Ovary (tissue), 3 donors: Measurements from ENCODE around the gene LMNB1.

ENCODE experiments used
- EP300 ChIP-seq: sonication (generic); formaldehyde crosslinking; IDR thresholded peaks from one replicate; pipeline ENCODE4 v1.6.1; 2017; ENCODE audit warnings: antibody characterized with exemption
- POLR2A ChIP-seq: fragments of 450-650 bp; IDR thresholded peaks from one replicate; pipeline ENCODE4 v1.6.1; 2017; ENCODE audit warnings: antibody characterized with exemption, mild to moderate bottlenecking, moderate library complexity
- TF ChIP-seq, protein P1 (sequence below), 3 donors: fragments of 450-650 bp in 2 of 3; fragments of 200-600 bp in 1 of 3; IDR thresholded peaks; one replicate each; pipeline versions ENCODE4 v1.5.1 to v1.8.0; 2016 to 2022; ENCODE audit warnings: antibody characterized with exemption in 3 of 3, mild to moderate bottlenecking in 1 of 3
- donor health status: DM: no; HTN: no; CAD: no.

DNA sequence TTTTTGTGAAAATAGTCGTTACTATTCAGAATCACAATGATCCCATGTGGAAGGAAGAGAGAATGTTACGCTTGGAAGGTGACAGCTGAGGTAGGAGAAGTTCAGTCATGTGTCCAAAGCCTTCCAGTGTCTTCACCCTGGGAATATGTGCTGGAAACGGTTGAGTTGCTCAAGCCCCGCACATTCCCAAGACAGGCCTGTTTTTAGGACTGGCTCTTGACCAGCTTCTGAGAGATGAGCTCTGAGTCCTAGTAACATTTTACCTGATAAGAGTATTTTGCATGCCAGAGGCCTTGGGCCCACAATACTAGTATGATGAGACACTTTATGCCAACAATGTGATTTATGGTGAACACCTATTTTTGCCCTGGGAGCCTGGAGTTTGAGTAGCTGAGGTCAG, 101.7 kb downstream of the LMNB1 start:
- TF ChIP-seq, protein P1, sequence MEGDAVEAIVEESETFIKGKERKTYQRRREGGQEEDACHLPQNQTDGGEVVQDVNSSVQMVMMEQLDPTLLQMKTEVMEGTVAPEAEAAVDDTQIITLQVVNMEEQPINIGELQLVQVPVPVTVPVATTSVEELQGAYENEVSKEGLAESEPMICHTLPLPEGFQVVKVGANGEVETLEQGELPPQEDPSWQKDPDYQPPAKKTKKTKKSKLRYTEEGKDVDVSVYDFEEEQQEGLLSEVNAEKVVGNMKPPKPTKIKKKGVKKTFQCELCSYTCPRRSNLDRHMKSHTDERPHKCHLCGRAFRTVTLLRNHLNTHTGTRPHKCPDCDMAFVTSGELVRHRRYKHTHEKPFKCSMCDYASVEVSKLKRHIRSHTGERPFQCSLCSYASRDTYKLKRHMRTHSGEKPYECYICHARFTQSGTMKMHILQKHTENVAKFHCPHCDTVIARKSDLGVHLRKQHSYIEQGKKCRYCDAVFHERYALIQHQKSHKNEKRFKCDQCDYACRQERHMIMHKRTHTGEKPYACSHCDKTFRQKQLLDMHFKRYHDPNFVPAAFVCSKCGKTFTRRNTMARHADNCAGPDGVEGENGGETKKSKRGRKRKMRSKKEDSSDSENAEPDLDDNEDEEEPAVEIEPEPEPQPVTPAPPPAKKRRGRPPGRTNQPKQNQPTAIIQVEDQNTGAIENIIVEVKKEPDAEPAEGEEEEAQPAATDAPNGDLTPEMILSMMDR (IDR thresholded peaks at IDR 0.05), result no peak
- TF ChIP-seq POLR2A (no peak), EP300 (no peak)
